Measurements from ENCODE around the gene PKP3.
"Not testable (repeated sequence)": the region's sequence is repeated elsewhere in the genome, so short reads cannot be mapped to it uniquely, and the experiment has no call there.

- TF ChIP-seq CTCF (IDR thresholded peaks at IDR 0.05; ENCODE audit: low read length); EZH2 (optimal IDR thresholded peaks at IDR 0.05; ENCODE audit: low read depth, low read length); EZH2phosphoT487 (IDR thresholded peaks at IDR 0.05; ENCODE audit: low read length): not testable (repeated sequence)
These were observed 41.2 kb downstream of the PKP3 start for GRCh38 chr11:434999-435740.
